Measurements from ENCODE around the gene SPACA4. TPM values are rescaled to one million over a fixed set of nuclear protein-coding genes. Genes with fewer than 3 reads are reported as not detected.

Gene SPACA4
- total RNA-seq, 1 donor = not detected

DNA sequence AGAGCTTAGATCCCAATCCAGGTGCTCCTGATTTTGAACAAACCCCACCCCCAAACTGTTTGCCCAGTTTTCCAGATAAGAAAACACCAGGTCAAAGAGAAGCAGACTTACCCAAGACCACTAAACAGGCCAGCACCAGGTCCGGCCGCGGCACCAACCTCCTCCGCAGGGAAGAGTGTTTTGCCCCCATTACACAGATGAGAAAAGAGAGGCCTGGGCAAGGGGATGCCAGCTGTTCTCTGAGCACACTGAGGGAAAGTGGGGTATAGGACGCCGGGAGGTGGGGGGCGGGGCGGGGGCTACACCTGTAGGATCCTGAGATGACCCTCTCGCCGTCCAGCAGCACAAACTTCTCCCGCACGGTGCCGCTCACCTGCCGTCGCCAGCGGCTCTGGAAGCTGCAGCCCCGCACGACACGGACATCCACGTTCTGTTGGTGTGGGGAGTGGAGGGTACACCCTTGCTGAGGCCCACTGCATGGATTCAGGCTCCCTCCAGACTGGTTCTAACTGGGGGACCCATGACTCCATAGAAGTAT, 3.1 kb downstream of the SPACA4 start:
- no peaks in the 10 kb centered on the region for H3K27me3 ChIP-seq (ENCODE audit: insufficient read depth, low read length)
- no peak overlapping the region for H3K4me3 ChIP-seq (ENCODE audit: low read length)
- H3K9me3 ChIP-seq (ENCODE audit: low read depth, low read length) = no peaks in the 10 kb centered on the region
- H3K4me1 ChIP-seq (ENCODE audit: insufficient read depth, low read length) = peaks cover 6% of the 10 kb centered on the region

DNA sequence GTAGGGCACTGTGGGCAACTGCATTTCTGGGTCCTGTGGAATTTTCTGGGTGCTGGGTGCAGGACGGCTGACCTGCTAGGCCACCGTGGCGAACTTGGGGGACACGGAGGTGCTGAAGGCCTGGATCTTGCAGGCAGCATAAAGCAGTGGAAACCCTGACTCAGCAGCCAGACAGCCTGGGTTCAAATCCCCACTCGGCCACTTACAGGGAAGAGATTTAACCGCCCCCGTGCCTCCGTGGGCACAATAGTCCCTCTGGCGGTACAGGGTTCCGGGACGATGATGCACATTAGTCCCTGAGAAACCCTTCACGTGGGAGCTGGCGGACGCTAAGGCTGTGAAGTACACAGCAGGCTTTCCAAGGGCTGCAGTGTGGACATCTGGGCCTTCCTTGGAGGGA, 5.3 kb downstream of the SPACA4 start:
- Histone ChIP-seq H3K9me3 (ENCODE audit: low read depth, low read length) (no peaks in the 10 kb centered on the region), H3K4me1 (ENCODE audit: insufficient read depth, low read length) (peaks cover 11% of the 10 kb centered on the region), H3K4me3 (ENCODE audit: low read length) (no peak overlapping the region), H3K27me3 (ENCODE audit: insufficient read depth, low read length) (no peaks in the 10 kb centered on the region)

DNA sequence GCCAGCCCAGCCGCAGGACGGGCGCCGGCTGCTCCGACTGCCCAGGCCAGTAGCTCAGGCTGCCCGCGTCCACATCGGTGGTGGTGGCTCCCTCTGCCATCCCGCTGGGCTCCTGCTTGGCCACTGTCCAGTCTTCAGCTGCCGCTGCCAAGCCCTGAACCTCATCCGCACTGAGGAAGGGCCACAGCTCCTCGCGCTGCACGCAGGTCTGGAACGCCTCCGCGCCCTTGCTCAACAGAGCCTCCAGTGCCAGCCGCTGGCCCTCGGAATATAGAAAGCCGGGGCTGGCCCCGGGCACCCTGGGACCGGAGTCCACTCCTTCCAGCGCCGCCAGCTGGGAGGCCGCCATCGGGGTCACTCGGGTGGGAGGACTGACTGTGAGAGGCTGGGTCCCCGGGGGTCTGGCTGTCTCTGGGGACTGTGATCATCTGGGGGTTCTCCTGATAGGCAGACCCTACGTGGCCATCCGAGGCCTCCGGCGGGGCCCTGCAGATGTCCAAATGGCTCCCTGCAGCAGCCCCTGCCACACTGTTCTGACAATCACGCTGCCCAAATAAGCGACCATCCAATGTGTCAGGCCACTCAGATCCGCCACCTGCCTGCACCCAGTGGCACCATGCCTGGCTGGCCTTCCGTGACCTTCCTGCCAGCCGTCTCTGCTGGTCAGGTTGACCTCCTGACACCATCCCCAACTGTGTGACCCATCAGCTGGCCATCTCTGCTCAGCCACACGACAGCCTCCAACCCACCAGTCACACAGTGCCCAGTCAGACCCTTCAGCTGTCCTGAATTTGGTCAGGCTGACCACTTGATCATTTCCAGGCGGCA, 6.7 kb downstream of the SPACA4 start:
- no peaks in the 10 kb centered on the region for H3K9me3 ChIP-seq (ENCODE audit: low read depth, low read length)
- no peaks in the 10 kb centered on the region for H3K27me3 ChIP-seq (ENCODE audit: insufficient read depth, low read length)
- H3K4me3 ChIP-seq (ENCODE audit: low read length) = no peak overlapping the region
- peaks cover 25% of the 10 kb centered on the region for H3K4me1 ChIP-seq (ENCODE audit: insufficient read depth, low read length)

DNA sequence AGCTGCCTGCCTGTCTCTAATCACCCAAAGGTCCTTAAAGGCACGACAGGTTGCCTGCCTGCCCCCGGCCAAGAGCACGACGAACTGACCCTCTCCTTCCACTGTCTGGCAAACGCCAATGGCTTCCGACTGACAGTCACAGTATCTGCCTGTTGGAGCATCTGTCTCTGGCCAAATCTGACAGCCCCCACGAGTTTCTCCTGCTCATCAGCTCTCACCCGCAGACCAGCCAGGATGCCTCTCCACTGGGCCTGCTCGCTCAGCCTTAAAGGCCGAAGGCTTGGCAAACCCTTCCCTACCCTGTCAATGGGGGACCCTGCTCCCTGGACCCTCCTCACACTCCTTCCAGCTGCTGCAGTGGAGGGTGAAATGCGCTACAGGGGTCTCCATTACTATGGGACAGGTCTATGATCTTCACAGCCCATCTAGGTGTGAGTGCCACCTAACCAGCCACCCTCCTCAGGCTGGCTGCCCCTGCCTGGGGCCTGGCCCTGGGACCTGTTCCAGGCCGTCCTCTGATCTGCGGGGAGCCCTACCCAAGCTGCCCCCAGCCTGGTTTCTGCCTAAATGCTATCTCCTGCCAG, 7.4 kb downstream of the SPACA4 start:
- Histone ChIP-seq H3K4me1 (ENCODE audit: insufficient read depth, low read length) (peaks cover 26% of the 10 kb centered on the region), H3K4me3 (ENCODE audit: low read length) (no peak overlapping the region), H3K9me3 (ENCODE audit: low read depth, low read length) (no peaks in the 10 kb centered on the region), H3K27me3 (ENCODE audit: insufficient read depth, low read length) (no peaks in the 10 kb centered on the region)

DNA sequence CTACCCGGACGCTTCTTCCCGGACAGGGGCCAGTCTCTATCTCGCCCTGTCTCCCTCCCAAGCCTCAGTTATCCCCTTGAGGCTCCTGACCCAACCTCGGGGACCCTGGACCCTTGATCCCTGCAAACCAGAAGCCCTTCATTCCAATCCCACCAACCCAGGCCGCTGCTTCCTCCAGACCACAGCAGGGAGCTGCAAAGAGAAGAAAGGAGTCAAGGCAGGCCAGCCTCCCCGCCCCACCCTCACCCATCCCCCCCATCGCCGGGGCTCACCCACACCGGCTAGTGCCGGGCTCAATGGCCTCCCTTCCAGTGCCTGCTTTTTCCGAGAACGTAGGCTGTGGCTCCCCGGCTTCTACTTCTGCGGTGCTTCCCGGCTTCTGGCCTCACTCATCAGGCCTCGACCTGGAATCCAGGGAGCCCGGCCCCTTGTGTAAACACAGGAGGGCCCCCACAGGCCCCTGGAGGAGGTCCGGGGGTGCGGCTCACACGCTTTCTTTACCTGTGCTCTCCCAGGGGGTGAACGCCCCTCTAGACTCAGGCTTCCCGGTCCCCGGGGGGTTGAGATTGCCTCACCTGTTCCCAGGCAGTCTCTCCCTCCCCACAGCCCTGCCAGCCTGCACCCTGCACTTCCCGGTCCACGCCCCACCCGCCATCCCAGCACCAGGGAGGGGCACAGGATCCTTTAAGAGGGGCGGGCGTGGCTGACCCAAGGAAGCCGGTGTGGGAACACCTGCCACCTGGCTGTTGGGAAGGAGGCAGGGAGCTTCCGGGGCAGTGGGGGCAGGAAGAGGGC, 8.1 kb downstream of the SPACA4 start, which contains the start of gene FAM83E:
FAM83E (minus strand) TSS at position 641 of the 795 bp plus-strand sequence. CDS start 1,704 bp downstream, outside the sequence.
- H3K4me1 ChIP-seq (ENCODE audit: insufficient read depth, low read length) = peaks cover 24% of the 10 kb centered on the region
- H3K27me3 ChIP-seq (ENCODE audit: insufficient read depth, low read length) = no peaks in the 10 kb centered on the region
- H3K9me3 ChIP-seq (ENCODE audit: low read depth, low read length) = no peaks in the 10 kb centered on the region
- no peak within 1 kb of the TSS for H3K4me3 ChIP-seq (ENCODE audit: low read length)

DNA sequence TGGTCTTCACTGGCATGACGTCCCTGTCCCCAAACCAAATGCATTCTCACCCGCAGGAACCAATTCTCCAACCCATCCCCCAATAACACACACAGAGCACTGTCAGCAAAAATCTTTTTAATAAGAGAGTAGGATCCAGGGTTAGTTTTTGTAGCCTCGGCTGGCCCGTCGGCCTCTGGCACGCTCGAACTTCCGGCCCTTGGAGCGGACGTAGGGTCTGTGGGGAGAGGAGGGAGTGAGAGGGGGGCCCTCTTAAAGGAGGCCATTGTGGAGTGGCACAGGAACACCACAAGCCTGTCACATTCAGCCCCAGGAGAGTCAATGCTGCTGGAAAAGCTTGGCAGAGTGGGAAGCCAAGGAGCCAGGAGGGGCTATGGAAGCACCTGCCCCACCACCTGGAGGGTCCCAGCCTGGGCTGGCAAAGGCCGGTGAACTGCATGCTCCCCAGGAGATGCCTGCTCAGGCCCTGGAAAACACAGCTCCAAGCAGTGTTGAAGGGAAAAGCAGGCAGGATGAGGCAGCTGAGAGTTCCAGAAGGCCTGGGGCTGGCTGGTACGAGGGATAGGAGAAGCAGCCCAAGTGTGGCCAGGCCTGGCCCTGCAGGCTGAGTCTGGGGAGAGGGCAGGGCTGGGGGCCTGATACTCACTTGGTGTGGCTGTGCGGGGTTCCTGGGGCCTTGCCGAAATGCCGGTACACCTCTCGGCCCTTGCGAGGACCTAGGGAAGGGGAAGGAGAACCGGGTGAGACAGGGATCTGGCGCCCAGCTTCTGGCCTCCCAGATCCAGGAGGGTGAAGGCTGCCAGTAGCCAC, 8.9 kb downstream of the SPACA4 start:
- H3K27me3 ChIP-seq (ENCODE audit: insufficient read depth, low read length) = no peaks in the 10 kb centered on the region
- no peaks in the 10 kb centered on the region for H3K9me3 ChIP-seq (ENCODE audit: low read depth, low read length)
- peaks cover 32% of the 10 kb centered on the region for H3K4me1 ChIP-seq (ENCODE audit: insufficient read depth, low read length)
- H3K4me3 ChIP-seq (ENCODE audit: low read length) = no peak overlapping the region

DNA sequence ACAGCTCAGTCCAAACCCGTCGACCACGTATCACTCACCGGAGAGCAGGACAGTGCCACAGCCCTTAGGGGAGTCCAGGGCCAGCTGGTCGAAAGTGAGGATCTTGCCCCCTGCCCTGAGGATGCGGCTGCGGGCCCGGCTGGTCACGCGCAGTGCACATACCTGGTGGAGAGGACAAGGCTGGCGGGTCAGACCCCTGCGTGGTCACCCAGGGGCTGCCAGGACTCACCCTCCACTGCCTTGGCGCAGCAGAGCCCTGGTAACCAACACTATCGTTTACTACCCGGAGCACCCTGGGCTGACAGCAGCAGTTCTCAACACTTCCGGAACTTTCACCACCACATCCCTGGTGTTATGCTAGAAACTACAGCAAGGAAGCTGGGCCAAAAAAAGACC, 9.5 kb downstream of the SPACA4 start:
- Histone ChIP-seq H3K9me3 (ENCODE audit: low read depth, low read length) (no peaks in the 10 kb centered on the region), H3K4me1 (ENCODE audit: insufficient read depth, low read length) (peaks cover 36% of the 10 kb centered on the region), H3K4me3 (ENCODE audit: low read length) (no peak overlapping the region), H3K27me3 (ENCODE audit: insufficient read depth, low read length) (no peaks in the 10 kb centered on the region)

DNA sequence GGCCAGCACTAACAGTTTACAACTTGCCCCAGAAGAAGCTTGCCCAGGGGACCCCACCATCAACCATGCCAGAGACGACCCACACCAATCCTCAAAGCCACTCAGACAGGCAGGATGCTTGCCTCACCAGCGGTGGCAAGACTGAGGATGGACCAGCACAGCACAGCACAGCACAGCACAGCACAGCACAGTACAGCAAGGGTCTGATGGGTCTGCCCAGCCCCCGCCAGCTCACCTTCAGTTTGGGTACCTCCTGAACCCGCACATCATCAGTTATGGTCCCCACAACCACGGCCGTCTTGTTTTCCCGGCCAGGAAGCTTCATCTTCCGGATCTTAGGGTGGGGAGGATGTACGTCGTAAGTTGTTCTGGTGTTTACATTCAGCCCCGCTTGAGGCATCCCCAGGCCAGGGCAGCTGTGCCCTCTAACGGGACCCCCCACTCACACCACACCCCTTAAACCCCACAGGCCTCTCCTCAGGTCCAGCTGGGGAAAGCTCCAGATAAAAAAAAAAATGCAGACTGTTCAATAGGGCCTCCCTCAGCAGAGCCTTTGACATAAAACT, 10.0 kb downstream of the SPACA4 start:
- Histone ChIP-seq H3K4me1 (ENCODE audit: insufficient read depth, low read length) (peaks cover 41% of the 10 kb centered on the region), H3K27me3 (ENCODE audit: insufficient read depth, low read length) (no peaks in the 10 kb centered on the region), H3K9me3 (ENCODE audit: low read depth, low read length) (no peaks in the 10 kb centered on the region), H3K4me3 (ENCODE audit: low read length) (no peak overlapping the region)

DNA sequence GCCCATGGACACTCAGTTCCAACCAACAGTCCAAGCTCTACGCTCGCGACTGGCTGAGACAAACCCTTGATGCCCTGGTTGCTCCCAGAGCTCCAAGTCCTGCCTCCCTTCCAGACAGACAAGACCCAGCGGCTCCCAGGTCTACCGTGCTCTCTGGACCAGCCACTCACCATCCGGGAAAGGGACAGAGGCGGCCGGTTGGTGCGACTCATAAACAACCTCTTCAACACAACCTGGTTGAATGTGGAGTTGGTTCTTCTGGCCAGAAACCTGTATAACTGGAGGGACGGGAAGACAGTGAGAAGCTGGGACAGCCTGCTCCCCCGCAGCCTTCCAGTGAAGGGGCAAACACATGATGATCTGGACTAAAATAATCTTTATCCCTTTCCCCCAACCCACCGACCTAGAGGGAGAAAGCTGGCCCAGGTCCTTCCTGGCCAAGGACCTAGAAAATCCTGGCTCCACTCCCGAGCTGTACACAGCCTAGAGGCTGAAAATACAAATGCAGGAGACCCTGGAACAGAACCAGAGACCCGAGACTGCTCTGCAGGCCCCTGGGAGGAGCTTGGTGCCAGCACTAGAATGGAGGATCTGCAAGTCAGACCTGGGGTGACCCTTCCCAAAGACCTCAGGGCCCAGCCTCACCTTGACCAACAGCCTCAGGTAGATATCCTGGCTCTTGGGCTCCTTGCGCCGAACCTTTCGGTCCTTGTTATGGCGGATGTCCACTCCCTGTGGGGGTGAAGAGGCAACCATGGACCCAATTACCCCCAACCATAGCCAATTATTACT, 10.8 kb downstream of the SPACA4 start:
- Histone ChIP-seq H3K4me3 (ENCODE audit: low read length) (no peak overlapping the region), H3K4me1 (ENCODE audit: insufficient read depth, low read length) (peaks cover 49% of the 10 kb centered on the region)

DNA sequence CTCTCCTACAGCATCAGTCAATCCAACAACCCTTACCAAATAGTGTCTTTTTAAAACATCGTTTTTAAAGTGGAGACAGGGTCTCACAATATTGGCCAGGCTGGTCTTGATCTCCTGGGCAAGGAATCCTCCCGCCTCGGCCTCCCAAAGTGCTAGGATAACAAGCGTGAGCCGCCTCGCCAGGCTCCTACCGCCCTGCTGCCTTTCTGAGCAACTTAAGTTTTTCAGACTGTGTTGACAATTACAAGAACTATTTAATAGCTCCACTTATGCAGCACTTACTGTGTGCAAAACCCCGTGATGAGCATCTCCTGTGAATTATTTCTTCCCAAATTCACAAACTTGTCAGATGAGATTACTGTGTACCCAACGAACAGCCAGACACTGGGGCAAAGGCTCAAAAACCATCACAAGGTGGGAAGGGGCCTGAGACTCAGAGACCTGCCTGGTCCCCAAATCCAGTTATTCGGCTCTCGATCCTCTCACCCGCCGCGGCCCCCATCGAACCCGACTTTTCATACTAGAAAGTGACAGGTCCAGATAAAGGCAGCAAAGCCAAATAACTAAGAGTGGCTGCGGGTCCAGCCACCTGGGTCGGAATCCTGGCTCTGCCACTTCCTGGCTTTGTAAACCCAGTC, 11.9 kb downstream of the SPACA4 start:
- H3K4me1 ChIP-seq (ENCODE audit: insufficient read depth, low read length) = peaks cover 60% of the 10 kb centered on the region
- no peaks in the 10 kb centered on the region for H3K27me3 ChIP-seq (ENCODE audit: insufficient read depth, low read length)
- peak overlapping the region; percentile 99 for H3K4me3 ChIP-seq (ENCODE audit: low read length)

More for the DNA sequence above, 10.8 kb downstream of the SPACA4 start:
- Histone ChIP-seq H3K27me3 (ENCODE audit: insufficient read depth, low read length) (no peaks in the 10 kb centered on the region), H3K9me3 (ENCODE audit: low read depth, low read length) (no peaks in the 10 kb centered on the region)

DNA sequence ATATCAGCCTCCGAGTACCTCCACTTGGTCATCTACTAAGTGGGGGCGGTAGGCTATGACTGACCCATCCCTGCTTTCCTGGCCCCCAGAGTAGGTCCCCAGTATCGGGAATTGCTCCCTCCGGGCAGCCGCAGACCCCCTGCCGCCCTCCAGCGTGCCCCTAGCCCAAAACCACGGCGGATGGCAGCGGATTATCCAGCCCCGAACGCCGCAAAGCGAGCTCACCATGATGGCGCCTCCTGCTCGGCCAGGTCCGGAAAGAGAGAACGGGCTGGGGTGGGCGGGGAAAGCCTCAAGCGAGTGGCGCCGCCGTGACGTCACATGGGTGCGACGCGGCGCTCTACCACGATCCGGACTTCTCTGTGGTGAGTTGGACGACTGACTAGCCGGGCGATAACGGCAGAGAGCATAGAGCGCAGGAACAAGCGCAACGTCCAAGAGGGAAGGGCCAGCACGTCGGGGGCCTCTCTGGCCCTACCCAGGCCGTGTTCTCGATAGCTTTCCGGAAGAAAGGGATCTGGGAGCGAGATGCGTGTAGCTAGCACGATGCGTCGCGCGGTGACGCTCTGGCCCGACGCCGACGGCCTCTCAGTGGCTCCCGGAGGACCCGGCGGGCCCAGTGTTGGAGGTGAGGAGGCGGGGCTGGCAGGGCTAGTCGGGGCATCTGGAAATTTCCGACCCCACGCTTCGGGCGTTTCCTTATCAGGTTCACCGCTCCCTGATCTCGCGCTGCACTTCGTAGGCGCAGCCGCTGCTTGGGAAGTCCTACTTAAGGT, 12.6 kb downstream of the SPACA4 start, which contains the start of the genes RPL18 and SPHK2:
RPL18 (minus strand) TSS at position 263 of the 776 bp plus-strand sequence; CDS start at position 228, 35 bp downstream.
SPHK2 (plus strand) TSS at position 591 of the 776 bp plus-strand sequence. CDS start 1,009 bp downstream, outside the sequence.
- peak within 1 kb of the TSS; percentile 99 for H3K4me3 ChIP-seq (ENCODE audit: low read length)
- H3K27me3 ChIP-seq (ENCODE audit: insufficient read depth, low read length) = no peaks in the 10 kb centered on the region
- H3K9me3 ChIP-seq (ENCODE audit: low read depth, low read length) = no peaks in the 10 kb centered on the region
- H3K4me1 ChIP-seq (ENCODE audit: insufficient read depth, low read length) = peaks cover 65% of the 10 kb centered on the region

More for the DNA sequence above, 11.9 kb downstream of the SPACA4 start:
- H3K9me3 ChIP-seq (ENCODE audit: low read depth, low read length) = no peaks in the 10 kb centered on the region

Data from mononuclear cell (primary cell).